ENCODE data around the gene RARG.

GRCh38 chr12:53207042-53207441 lies 25.0 kb downstream of the RARG start, which contains the start of gene ITGB7:
- no peak for TF ChIP-seq CTCF (IDR thresholded peaks at IDR 0.05)
- TF ChIP-seq ZFX (IDR thresholded peaks at IDR 0.05; ENCODE audit: borderline replicate concordance): no peak

Data from 22Rv1 (cell line).